ENCODE data around the gene LIMD2.

Gene LIMD2

GRCh38 chr17:63701456-63701820 is 1.5 kb upstream of the LIMD2 start:
- DNase-seq (ENCODE audit: low spot score): no peak

DNA sequence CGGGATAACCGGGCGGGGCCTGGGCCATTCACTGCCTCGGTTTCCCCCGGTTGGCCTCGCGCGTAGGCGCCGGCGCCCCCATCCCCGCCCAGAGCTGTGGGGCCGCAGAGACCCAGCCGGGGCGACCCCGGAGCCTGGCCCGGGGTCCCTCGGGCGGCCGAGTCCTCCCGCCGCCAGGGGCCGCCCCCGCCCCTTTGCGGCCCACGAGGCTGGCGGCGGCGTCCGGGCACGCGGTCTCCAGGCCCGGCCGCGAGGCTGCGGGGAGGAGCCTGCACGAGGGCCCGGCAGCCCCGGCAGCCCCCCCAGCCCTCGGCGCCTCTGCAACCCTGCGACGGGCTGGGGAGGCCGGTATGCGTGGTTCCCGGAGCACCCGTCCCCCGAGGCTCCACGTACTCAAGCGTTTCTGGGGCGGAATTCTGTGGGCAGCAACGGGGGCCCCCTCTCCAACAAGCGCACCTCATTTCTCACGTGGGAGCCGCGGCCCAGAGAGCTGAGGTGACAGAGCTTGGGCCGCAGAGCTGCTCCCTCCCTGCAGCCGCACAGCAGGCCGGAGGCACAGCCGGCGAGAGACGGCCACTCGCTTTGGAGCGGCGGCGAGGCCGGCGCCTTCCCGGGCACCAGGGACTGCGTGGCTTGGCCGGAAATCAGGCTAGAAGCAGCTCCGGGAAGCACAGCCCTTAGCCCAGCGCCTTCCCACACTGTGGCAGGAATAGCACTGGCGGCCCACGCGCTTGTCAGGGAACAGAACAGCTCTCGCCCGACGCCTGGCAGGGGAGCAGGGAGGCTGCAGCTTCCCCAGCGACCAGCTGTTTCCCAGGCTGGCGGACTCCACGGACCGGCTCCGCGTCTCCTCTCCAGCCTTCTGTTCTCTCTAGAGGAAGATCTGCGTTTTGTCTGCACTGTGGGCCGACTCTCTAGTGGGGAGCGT is 867 bp upstream of the LIMD2 start:
- no peak for DNase-seq (ENCODE audit: low spot score)

DNA sequence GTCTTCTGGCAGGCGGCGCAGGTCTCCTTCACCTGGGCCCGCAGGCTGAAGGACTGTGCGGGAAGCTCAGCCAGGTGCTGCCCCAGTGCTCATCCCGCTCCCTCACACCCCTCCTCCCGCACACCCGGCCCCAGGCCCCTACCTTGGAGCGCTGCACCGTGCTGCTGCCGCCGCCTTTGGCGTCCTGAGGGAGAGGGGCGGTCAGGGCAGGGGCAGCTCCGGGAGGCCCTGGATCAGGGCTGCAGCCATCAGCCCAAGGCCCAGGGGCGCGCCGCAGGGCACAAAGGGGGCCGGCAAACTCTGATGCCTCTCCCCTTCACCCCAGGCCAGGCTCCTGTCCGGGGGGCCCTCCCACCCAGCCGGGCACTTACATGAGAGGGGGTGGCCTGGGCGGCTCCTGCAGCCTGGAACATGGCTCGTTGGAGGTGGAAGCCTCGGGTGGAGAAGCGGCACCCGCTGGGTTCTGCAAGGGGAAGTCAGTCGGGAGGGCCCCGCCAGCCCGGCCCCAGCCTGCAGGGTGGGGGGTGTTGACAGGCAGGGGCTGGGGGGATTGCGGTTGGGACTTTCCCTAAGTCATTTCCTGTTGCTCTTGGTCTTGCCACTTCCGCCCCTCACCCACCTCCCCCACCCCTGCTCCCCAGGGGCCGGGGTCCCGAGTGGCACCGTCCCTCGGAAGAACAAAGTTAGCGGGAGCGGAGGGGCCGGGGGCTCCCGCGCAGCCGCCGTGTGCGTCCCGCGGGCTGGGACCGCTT is 863 bp downstream of the LIMD2 start:
- DNase-seq (ENCODE audit: low spot score): no peak

- no peak for DNase-seq (ENCODE audit: low spot score)
Measured at GRCh38 chr17:63698381-63698885, 1.5 kb downstream of the LIMD2 start.

GRCh38 chr17:63697341-63698286 is 2.3 kb downstream of the LIMD2 start:
- DNase-seq (ENCODE audit: low spot score): no peak

- DNase-seq (ENCODE audit: low spot score): peak; percentile 55
Measured at GRCh38 chr17:63696381-63696961, 3.5 kb downstream of the LIMD2 start.

DNA sequence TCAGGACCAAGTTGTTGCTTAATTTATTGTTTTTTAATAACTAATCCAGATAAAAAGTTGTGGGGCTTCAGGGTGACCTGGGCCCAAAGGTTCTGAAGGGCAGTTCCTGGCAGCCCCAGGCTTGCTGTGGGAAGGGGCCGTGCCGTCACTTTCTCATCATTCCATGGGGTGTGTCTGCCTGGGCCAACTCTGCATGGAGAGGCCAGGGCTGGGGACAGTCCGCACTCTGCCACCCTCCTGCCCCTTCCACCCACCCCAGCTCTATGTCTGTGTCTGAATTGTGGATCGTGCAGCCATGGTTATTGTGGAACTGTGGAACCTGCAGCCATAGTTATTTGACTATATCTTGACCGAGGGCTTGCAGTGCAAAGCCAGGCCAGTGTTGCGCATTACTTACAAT is 4.0 kb downstream of the LIMD2 start:
- no peak for DNase-seq (ENCODE audit: low spot score)

DNA sequence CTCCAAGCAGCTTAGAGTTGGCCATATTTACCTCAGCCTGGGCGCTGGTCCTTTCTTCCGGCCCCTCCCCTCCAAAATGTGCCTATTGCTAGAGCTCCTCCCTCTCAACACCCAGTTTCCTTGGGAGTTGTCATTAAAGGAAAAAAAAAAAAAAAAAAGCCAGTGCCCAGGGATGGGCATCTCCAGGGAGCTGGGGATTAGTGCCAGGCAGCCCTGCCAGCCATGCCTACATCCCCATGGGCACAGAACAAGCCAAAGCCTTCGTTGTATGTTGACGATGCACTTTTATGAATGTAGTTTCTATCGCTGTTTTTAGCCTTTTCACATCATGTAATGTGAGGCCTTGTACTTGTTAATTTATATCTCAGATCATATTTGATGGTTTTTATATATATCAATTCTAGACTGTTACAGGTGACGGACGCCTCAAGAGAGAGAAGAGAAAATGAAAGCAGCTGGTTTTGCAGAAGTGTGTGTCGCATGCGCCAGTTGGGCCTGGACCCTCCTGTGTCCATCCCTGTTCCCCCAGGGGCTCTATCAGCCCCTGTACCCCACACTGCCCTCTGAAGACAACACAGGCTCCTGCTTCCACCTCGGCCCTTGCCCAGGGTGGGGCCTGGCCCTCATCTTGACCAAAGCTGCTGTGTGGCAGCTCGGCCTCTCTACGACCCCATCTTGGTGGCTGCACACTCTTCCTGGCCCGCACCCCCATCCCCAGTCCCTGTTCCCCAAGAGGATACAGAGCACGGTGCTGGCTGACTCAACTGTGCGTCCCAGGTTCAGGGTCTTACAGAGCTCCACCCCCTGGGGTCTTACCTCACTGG is 4.8 kb downstream of the LIMD2 start:
- no peak for DNase-seq (ENCODE audit: low spot score)

DNA sequence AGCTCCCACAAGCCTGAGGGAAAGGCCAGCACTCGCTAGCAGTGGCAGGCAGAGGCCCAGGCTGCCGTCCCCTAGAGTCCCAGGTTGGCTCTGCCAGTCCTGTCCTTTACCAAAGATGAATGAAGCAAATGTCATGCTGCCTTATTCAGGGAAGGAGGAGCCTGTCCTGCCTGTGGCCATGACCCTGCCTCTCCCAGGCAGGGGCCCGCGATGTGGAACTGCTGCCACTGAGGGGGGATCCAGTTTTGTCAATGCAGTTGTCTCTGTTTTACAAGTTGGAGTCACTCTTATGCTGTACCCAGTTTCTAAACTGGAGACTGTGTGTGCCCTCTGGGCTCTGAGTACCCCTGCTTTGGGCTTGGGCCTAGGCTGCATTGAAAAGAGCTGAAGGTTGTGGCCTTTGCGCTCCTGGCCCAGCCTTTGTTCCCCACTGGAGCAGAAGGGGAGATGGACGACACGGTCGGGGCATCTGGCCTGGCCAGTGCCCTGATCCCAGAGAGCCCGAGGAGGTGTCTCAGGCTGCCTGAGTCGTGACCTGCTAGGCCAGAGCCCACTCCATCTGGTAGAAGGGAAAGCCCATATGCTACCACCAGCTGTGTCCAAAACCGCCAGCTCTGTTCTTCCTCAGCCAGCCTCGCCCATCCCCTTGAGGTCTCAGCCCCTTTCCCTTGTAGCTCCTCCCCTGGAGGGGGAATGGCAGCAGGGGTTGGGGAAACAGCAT is 5.5 kb downstream of the LIMD2 start:
- DNase-seq (ENCODE audit: low spot score): no peak

DNA sequence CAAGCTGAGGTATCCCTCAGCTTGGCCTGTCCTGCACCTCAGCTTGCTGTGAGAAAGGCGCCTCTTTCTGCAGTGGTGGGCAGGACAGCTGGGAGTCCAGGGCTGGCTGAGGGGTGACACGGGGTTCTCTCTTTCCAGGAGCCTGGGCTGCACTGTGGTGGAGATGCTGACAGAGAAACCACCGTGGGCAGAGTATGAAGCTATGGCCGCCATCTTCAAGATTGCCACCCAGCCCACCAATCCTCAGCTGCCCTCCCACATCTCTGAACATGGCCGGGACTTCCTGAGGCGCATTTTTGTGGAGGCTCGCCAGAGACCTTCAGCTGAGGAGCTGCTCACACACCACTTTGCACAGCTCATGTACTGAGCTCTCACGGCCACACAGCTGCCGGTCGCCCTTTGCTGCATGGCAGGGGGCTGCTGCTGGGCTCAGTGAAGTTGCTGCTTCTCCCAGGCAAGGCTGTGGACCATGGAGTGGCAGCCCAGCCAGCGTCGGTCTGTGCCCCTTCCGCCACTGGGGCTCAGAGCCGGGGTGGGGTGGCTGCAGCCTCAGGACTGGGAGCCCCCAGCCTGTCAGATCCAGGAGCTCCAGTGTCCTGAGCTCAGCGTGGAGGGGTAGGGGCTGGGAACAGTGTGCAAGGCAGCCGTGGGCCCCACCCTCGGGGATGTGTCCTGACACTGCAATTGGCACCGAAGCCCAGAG is 6.4 kb downstream of the LIMD2 start:
- DNase-seq (ENCODE audit: low spot score): no peak

DNA sequence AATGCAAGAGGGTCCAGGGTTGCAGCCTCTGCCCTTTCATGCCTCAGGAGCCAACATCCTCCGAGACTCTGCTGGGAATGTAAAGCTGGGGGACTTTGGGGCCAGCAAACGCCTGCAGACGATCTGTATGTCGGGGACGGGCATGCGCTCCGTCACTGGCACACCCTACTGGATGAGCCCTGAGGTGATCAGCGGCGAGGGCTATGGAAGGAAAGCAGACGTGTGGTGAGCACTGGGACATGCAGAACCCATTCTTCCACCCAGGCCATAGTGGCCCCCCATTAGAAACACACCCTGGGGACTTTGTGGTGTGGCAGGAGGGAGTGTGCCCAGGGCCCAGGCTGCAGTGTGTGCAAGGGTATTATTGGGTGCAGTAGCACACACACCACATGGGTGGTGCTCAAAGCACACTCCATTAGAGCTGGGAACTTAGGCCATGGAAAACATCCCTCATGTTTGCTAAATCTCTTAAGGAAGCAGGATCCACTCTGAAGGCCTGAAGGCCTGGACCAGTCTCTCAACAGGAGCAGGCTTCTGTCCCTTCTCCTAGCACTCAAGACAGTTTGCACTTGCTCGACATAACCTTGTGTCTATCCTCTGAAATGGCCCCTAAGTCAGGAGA is 7.6 kb downstream of the LIMD2 start:
- DNase-seq (ENCODE audit: low spot score): no peak

DNA sequence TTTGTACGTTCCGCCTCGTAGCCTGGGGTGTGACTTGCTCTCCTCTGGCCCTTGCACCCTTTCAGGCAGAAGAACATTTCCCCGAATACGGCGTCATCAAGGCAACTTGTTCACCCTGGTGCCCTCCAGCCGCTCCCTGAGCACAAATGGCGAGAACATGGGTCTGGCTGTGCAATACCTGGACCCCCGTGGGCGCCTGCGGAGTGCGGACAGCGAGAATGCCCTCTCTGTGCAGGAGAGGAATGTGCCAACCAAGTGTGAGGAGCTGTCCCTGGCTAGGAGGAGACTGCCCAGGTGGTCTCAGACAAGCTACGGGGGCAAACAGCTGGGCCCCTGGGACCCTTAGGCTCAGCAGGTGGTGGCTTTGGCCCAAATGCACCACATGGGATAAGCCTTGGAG is 10.4 kb downstream of the LIMD2 start:
- DNase-seq (ENCODE audit: low spot score): no peak

DNA sequence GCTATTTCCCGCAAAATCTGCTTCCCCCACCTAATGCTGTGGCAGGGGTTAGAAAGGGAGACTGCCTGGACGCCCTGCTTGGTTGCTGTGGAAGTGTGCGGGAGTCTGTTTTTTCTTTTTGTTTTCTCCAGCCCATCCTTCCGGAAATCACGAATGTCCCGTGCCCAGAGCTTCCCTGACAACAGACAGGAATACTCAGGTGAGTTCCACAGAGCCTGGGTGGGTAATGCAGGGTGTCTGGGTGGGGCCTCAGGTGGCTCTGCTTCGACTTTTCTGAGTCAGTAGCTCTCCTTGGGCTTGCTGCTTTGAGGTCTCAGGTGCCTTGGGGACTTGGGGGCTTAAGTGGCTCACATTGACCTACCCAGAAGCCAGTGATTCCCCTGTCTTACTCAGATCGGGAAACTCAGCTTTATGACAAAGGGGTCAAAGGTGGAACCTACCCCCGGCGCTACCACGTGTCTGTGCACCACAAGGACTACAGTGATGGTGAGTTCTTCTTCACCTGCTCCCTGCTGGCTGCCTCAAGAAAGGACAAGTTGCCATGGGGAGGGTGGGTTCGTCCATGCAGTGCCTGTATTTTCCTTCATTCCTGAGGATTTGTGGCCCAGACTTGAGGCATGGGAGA is 11.4 kb downstream of the LIMD2 start:
- no peak for DNase-seq (ENCODE audit: low spot score)

GRCh38 chr17:63686138-63686685 is 13.7 kb downstream of the LIMD2 start:
- DNase-seq (ENCODE audit: low spot score): no peak

- DNase-seq (ENCODE audit: low spot score): no peak
Measured at GRCh38 chr17:63685578-63685977, 14.3 kb downstream of the LIMD2 start.

DNA sequence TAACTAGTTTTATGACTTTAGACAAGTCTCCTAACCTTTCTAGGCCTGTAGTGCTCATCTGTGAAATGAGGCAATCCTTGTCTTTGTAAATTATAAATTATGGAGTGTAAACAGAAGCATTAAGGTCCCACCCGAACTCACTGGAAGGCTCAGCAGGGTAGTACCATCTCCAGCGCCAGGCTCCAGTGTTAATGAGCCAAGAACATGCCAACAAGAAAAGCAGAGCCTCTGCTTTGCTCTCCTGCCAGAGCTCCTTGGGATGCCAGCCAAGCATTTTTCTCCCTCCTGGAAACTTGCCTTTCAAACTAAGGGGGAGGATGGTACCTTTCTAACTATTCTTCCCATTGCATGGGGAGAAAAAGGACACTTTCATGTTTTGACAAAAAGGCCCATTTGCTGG is 14.9 kb downstream of the LIMD2 start:
- peak; percentile 51 for DNase-seq (ENCODE audit: low spot score)

GRCh38 chr17:63682981-63683380 is 16.9 kb downstream of the LIMD2 start:
- DNase-seq (ENCODE audit: low spot score): no peak

GRCh38 chr17:63682441-63682840 is 17.5 kb downstream of the LIMD2 start:
- DNase-seq (ENCODE audit: low spot score): no peak

Measured in cerebellar cortex (tissue), 1 donor.